Testis (tissue), 3 donors: Measurements from ENCODE around the gene CPA4. TPM values are rescaled to one million over a fixed set of nuclear protein-coding genes. Genes with fewer than 3 reads are reported as not detected.

Experiments used
- DNase-seq: peaks from one replicate; pipeline ENCODE4 v3.0.0-alpha.2; 2019
- H3K27ac ChIP-seq, 2 donors: fragments of 200-600 bp; sonication (generic); one replicate each; pipeline ENCODE4 v1.5.1; 2019
- H3K27me3 ChIP-seq: fragments of 200-600 bp; sonication (generic); one replicate; pipeline ENCODE4 v1.5.1; 2019
- H3K36me3 ChIP-seq: fragments of 200-600 bp; sonication (generic); one replicate; pipeline ENCODE4 v1.5.1; 2017; ENCODE audit warnings: low read depth; ENCODE audit errors: missing control alignments
- H3K4me1 ChIP-seq: fragments of 200-600 bp; sonication (generic); one replicate; pipeline ENCODE4 v1.5.1; 2019
- H3K4me3 ChIP-seq, 2 donors: fragments of 200-600 bp; sonication (generic); one replicate each; pipeline ENCODE4 v1.5.1; 2017 to 2019
- H3K9me3 ChIP-seq: fragments of 200-600 bp; sonication (generic); one replicate; pipeline ENCODE4 v1.5.1; 2017
- CTCF ChIP-seq, 3 experiments: fragments of 450-650 bp in 2 of 3; fragments of 200-600 bp in 1 of 3; sonication (generic) in 1 of 3; IDR thresholded peaks; one replicate each; pipeline ENCODE4 v1.5.1; 2016 to 2019; ENCODE audit warnings: antibody characterized with exemption in 3 of 3, mild to moderate bottlenecking in 2 of 3, moderate library complexity in 1 of 3
- POLR2A ChIP-seq: fragments of 450-650 bp; IDR thresholded peaks from one replicate; pipeline ENCODE4 v1.6.1; 2017; ENCODE audit warnings: antibody characterized with exemption, mild to moderate bottlenecking, moderate library complexity
- WGBS, 2 donors: methylation state at CpG; one replicate each; pipeline ENCODE4 v1.1.5; 2018; 5-methylcytosine and 5-hydroxymethylcytosine counted together
- intact Hi-C: fragments of 100-400 bp; cut with DNase I; formaldehyde crosslinking; loops from one replicate; pipeline ENCODE4 v1.15.1; 2023; ENCODE audit warnings: low total_unique reads
- polyA plus RNA-seq: library from polyadenylated mRNA; stranded (reverse); fragments of 350-450 nt; fragmentation: Illumina TruSeq; extraction: RNeasy Lipid Tissue Mini Kit (QIAGEN cat#74804); gene quantifications from one replicate; pipeline ENCODE4 v1.2.3, GENCODE V29; 2014; ENCODE audit warnings: low read depth, low replicate concordance; ENCODE audit not compliant: insufficient read depth
- total RNA-seq, 2 donors: library from RNA; depleted of rRNA; stranded (reverse); fragments of >200 nt; gene quantifications; one replicate each; pipeline ENCODE4 v1.2.3, GENCODE V29; 2016

CPA4 gene
- total and polyA plus RNA-seq, 3 donors from 2014 or later, result 0.31 to 0.94 (median 0.68) TPM

- WGBS, 2 donors, result 95 to 99% methylated on average over 3 of the region's 3 CpGs
- H3K4me3 ChIP-seq, result no peak overlapping the region
Observed at GRCh38 chr7:130360518-130360917, 67.6 kb downstream of the CPA4 start.

GRCh38 chr7:130361681-130362080 is 68.7 kb downstream of the CPA4 start:
- no peak overlapping the region for H3K4me3 ChIP-seq
- DNase-seq, result no peak
- no peak for TF ChIP-seq POLR2A
- TF ChIP-seq CTCF (IDR thresholded peaks at IDR 0.05), result no peak
- WGBS, 2 donors, result 89 to 95% methylated on average over 7 of the region's 7 CpGs
- no peaks in the 10 kb centered on the region for H3K9me3 ChIP-seq
- H3K27me3 ChIP-seq, result no peaks in the 10 kb centered on the region
- intact Hi-C loops, result no loop called here
- H3K4me1 ChIP-seq, result peaks cover 15% of the 10 kb centered on the region
- H3K27ac ChIP-seq, result no peak overlapping the region
- no peaks in the 10 kb centered on the region for H3K36me3 ChIP-seq

More at GRCh38 chr7:130360518-130360917, 67.6 kb downstream of the CPA4 start:
- H3K9me3 ChIP-seq, result no peaks in the 10 kb centered on the region
- TF ChIP-seq POLR2A (no peak), CTCF (IDR thresholded peaks at IDR 0.05) (no peak)
- no peak overlapping the region for H3K27ac ChIP-seq
- no peaks in the 10 kb centered on the region for H3K27me3 ChIP-seq
- H3K36me3 ChIP-seq, result no peaks in the 10 kb centered on the region
- H3K4me1 ChIP-seq, result peaks cover 15% of the 10 kb centered on the region
- intact Hi-C loops, result no loop called here
- no peak for DNase-seq

- no peak for DNase-seq
- intact Hi-C loops, result no loop called here
- WGBS, 2 donors, result 90 to 91% methylated on average over 10 of the region's 10 CpGs
- H3K36me3 ChIP-seq, result no peaks in the 10 kb centered on the region
- no peaks in the 10 kb centered on the region for H3K27me3 ChIP-seq
- peaks cover 14% of the 10 kb centered on the region for H3K4me1 ChIP-seq
- no peaks in the 10 kb centered on the region for H3K9me3 ChIP-seq
- no peak for TF ChIP-seq CTCF (IDR thresholded peaks at IDR 0.05)
- no peak for TF ChIP-seq POLR2A
- H3K27ac ChIP-seq, result no peak overlapping the region
- no peak overlapping the region for H3K4me3 ChIP-seq
Observed at GRCh38 chr7:130362251-130362816, 69.4 kb downstream of the CPA4 start.

DNA sequence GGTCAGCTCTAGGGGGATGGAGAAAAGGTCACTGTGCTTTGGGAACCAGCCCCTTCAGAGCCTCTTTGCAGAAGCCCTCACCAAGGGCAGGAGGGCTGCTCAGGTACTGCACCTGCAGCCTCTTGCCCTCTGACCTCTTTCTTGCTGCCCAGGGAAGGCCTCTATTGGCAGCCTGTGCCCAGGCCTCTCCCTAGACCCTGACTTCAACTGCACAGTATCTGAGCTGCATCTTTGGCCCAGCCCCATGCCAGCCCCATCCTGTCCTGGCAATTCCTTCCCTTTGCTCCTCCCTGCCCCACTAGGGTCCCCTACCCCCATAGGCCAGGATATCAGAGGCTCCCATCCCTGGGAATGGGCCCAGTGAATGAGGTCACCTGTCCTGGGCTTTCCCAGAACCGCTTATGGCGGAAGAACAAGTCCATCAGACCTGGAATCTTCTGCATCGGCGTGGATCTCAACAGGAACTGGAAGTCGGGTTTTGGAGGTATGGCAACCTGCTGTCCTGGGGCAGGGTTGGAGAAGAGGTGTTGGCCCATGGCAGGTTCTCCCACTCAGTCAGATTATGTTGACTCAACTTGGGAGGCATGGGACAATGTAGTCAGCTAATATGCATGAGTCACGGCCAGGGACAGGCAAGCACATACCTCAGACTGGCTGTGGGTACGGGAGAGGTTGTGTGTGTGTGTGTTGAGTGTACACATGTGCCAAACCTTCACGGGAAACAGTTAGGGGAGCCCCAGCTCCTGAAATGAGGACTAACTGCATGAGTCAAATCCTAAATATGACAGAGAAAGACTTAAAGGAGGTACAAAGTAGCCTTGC is 70.3 kb downstream of the CPA4 start:
- H3K36me3 ChIP-seq, result no peaks in the 10 kb centered on the region
- H3K27me3 ChIP-seq, result no peaks in the 10 kb centered on the region
- H3K4me1 ChIP-seq, result peaks cover 14% of the 10 kb centered on the region
- intact Hi-C loops, result no loop called here
- H3K9me3 ChIP-seq, result no peaks in the 10 kb centered on the region
- H3K27ac ChIP-seq, result no peak overlapping the region
- TF ChIP-seq POLR2A (no peak), CTCF (IDR thresholded peaks at IDR 0.05) (no peak)
- no peak overlapping the region for H3K4me3 ChIP-seq
- DNase-seq, result no peak
- WGBS, 2 donors, result 75 to 87% methylated on average over 3 to 8 of the region's 8 CpGs
